GM19397 (cell line): Measurements from ENCODE around the gene EXOC3L2.

Experiments
- ATAC-seq: cut with Tn5 transposase; IDR thresholded peaks from one replicate; pipeline ENCODE4 v1.9.1; 2021; ENCODE audit warnings: mild to moderate bottlenecking, moderate library complexity; ENCODE audit not compliant: unreplicated experiment

The EXOC3L2 gene

GRCh38 chr19:45184115-45184514 lies 61.1 kb downstream of the EXOC3L2 start:
- ATAC-seq = no peak

DNA sequence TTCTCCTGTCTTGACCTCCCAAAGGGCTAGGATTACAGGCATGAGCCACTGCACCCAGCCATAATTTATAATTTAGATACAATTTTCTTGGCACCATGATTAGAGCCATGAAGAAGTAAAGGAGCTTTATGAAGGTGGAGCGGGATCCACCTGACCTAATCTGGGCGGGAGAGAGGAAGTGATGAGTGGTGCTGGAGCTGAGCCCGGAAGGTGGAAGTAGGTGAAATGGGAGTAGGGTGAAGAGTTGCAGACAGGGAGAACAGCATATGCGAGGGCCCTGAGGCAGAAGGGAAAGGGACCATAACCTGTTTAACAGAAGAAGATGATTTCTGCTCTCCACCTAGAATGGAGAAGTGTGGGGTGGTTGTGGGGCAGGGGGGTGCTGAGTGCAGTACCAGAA lies 62.4 kb downstream of the EXOC3L2 start:
- no peak for ATAC-seq

DNA sequence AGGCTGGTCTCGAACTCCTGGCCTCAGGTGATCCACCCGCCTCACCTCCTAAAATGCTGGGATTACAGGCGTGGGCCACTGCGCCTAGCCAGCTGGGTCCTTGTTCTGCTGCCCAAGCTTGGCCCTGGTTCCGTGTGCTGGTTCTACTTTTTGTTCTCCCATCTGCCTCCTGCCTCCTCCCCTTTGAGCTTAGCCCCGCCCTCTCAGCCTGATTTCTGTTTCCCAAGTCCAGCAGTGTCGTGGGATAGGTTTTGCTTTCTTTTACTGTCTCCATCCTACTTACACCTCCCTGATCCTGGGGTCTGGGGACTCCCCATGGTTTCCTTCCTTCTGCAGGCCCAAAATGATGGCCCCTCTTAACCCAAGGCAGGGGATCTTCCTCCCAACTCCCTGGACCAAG lies 64.3 kb downstream of the EXOC3L2 start:
- ATAC-seq = no peak

DNA sequence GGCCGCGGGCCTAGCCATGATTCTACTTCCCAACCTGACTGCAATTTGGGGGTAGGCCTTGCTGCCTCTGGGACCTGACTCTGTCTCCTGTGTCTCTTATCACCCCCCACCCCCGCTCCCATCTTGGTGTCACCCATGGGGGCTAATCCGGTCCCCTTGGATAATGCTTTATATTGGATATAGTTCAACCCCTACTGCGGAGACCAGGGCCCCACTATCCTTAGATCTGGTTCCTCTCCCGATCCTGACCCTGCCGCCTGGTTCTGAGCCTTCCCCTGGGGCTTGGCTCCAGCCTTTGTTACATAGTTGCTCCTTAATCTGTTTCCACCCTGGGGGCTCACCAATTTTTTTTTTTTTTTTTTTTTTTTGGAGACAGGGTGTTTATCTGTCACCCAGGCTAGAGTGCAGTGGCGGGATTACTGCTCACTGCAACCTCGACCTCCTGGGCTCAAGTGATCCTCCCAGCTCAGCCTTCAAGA lies 65.3 kb downstream of the EXOC3L2 start:
- no peak for ATAC-seq

DNA sequence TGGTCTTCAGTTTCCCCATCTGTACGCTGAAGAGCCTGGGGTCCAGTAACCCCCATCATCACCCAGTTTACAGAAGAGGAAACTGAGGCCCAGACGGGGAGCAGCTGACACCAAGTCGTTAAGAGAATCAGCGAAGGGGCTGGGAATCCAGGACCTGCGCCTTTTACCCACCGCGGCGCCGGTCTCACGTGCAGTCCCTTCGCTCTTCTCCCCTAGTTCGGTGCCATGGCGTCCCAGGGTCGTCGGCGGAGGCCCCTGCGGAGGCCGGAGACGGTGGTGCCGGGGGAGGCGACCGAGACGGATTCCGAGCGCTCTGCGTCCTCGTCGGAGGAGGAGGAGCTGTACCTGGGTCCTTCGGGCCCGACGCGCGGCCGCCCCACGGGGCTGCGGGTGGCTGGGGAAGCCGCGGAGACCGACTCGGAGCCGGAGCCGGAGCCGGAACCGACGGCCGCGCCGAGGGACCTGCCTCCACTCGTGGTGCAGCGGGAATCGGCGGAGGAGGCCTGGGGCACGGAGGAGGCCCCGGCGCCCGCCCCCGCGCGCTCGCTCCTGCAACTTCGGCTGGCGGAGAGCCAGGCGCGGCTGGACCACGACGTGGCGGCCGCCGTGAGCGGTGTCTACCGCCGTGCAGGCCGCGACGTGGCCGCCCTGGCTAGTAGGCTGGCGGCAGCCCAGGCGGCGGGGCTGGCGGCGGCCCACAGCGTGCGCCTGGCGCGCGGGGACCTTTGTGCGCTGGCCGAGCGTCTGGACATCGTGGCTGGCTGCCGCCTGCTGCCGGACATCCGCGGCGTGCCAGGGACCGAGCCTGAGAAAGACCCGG lies 65.9 kb downstream of the EXOC3L2 start:
- ATAC-seq = no peak

DNA sequence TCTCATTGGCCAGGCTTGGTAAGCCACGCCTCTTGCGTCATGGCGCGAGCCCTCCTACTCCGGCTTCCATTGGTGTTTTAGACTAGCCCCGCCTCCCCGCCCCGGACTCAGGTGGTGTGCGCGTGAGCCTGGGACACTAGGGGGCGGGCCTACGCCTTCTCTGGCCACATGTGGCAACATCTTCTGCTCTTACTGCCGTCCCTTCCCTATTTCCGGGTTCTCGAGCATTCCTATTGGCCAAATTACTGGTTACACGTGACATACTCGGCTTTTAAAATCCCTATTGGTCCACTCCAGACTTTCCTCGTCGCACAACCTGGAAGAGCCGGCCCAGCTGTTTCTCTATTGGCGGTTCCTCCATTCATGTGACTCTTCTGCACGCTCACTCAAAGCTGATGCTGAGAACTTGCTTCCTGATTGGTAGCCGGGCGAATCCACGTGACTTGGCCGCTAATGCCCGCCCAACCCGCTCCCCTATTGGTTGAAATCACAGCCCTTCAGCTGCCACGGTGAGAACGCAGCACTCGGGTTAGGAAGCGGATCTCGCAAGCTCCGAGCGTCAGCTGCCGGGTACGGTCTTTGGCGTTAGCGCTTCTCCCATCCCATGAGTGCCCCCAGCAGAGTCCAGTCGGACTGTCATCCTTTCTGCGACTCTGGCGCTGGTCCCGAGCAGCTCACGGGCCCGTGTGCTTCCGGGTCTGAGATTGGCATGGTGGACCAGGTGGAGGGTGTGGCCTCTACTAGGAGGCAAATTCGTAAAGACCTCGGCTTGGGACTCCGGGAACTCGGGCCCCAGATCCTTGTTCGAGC lies 66.7 kb downstream of the EXOC3L2 start, which contains the start of gene BLOC1S3:
BLOC1S3 (plus strand) TSS at position 523 of the 810 bp plus-strand sequence. CDS start 513 bp downstream, outside the sequence.
- peak; percentile 78 for ATAC-seq

GRCh38 chr19:45177817-45178261 lies 67.4 kb downstream of the EXOC3L2 start, which contains the start of gene TRAPPC6A:
TRAPPC6A (minus strand) TSS chr19:45178237; CDS start chr19:45178218, 19 bp downstream.
- ATAC-seq = peak; percentile 5

- ATAC-seq = no peak
These were observed 69.5 kb downstream of the EXOC3L2 start for GRCh38 chr19:45175515-45176345.

- ATAC-seq = no peak
These were observed 71.4 kb downstream of the EXOC3L2 start for GRCh38 chr19:45173816-45174215.

DNA sequence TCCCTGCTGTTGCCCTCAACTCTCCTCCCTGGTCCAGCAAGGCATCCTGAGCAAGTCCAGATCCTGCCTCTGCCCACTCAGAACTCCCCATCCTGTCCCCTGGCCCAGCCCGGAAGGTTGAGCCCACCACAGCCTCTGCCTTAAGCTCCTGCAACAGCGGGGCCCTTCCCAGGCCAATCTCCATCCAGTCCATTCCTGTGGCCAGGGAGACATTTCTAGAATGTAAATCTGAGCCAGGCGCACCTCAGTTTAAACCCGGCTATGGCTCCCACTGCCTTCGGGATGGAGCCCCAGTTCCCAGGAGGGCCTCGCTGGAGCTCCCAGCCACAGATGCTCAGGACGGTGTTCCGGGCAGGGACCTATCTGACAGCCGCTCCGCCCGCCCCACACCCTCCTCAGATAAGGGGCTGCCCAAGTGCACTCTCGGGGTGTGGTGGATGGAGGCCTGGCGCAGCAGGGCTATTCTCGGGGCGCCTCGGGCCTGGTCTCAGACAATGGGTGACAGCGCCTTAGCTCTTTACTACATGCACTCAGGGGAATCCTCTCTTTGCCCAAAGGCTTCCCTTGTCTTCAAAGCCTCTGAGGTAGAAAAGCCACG lies 72.5 kb downstream of the EXOC3L2 start:
- ATAC-seq = no peak

DNA sequence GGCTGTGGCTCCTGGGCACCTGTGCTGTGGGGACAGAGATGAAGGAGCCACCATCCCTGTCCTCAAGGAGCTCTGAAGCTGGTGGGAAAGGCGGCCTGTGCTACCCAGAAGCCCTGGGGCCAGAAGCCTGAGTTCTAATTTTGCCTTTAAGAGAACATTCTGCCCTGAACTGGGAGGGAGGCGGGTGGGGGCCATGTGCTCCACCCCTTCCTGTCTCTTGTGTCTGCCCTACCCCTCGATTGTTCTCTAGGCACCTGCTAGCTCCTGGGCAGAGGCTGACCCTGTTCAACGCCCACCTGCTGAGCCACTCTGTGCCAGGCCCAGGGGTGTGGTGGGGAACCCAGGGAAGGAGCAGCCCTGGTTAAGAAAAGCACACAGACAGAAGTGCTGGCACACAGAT lies 73.0 kb downstream of the EXOC3L2 start:
- ATAC-seq = no peak

DNA sequence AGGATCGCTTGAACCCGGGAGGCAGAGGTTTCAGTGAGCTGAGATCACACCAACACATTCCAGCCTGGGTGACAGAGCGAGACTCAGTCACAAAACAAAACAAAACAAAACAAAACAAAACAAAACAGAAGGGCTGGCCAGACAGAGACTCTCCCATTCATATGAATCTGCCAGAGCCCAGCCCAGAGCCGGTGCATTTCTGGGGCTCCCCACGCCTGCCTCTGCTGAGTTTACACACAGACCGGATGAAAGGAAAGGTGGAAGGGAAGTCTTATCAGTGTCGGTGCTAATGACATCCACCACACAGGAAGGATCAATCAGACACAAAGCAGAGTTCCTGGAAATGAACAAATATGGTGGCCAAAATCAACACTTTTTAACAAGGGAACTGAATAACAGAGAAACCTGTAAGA lies 74.0 kb downstream of the EXOC3L2 start:
- no peak for ATAC-seq

- ATAC-seq = no peak
These were observed 74.8 kb downstream of the EXOC3L2 start for GRCh38 chr19:45170146-45171106.

DNA sequence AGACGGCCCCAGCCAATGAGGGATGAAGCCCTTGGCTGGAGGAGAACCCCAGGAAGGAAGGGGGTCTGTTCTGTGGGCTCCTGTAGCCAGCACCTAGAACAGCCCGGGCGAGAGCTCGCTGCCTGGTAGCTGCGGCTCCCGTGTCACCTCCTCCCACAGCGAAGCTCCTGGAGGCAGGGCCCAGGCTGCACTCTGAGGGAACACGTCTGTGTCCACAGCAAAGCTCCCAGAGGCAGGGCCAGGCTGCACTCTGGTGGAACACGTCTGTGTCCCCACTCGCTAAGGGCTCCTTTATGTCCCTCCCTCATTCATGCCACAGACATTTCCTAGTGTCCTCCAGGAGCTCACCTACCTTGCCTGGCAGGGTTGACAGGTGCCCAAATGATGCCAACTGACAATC lies 75.6 kb downstream of the EXOC3L2 start:
- no peak for ATAC-seq

- no peak for ATAC-seq
These were observed 76.3 kb downstream of the EXOC3L2 start for GRCh38 chr19:45168767-45169351.

- ATAC-seq = no peak
These were observed 78.4 kb downstream of the EXOC3L2 start for GRCh38 chr19:45166723-45167252.

DNA sequence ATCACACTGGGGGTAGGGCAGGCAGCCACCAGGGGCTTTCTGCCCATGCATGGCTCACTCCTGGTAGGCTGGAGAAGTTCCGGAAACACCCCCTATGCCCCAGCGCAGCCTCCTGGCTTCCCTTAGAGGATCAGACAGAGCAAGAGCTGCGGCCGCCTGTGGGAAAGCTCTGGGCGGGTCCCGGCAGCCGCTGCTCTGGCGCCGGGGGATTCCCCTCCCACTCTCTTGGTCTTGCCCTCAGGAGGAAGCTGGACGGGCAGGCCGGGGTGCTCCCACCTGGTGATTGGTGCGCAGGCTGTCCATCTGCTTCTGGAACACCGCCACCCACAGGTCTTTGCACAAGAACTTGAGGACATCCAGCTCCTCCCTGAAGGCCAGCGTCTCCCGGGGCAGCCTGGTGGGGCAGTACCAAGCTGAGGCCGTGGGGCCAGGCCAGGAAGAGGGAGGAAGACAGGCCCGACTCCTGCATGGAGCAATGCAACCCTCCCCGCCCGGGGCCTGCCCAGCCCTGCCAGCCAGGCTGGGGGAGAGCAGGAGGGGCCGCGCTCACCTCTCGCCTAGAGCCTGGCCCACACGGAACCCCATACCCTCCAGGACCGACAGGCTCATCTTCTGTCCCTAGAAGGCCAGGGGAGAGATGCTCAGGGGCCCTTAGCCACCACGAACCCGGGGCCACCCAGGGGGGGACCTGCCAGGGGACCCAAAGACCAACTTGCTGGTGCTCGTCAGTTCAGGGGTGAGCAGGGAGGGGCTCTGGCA lies 80.5 kb downstream of the EXOC3L2 start:
- peak; percentile 61 for ATAC-seq
